HepG2 (cell line): ENCODE measurements around the gene SRC. TPM values are rescaled to one million over a fixed set of nuclear protein-coding genes. Genes with fewer than 3 reads are reported as not detected.

Experiments
- EHMT2 ChIP-seq: fragments of 200-600 bp; sonication (generic); IDR thresholded peaks from 2 replicates; pipeline ENCODE4 v1.7.0; 2017; ENCODE audit warnings: antibody characterized with exemption, low read depth, low read length, borderline replicate concordance
- GATAD2A ChIP-seq: IDR thresholded peaks from 2 replicates; pipeline ENCODE4 v1.6.1; 2016
- HDAC1 ChIP-seq: sonication (generic); formaldehyde crosslinking; IDR thresholded peaks from 2 replicates; pipeline ENCODE4 v1.5.1; 2020; ENCODE audit warnings: mild to moderate bottlenecking, missing genetic modification reagents
- HMGA1 ChIP-seq: sonication (generic); formaldehyde crosslinking; conservative IDR thresholded peaks from 2 replicates; pipeline ENCODE4 v1.4.0; 2020; ENCODE audit warnings: missing genetic modification reagents
- HNF4G ChIP-seq, 2 experiments: sonication (generic) in 1 of 2; formaldehyde crosslinking in 1 of 2; IDR thresholded peaks; 2 replicates each; pipeline versions ENCODE4 v1.4.0 to v1.6.1; 2011 to 2020; ENCODE audit warnings: borderline replicate concordance in 2 of 2, low read depth in 2 of 2, mild to moderate bottlenecking in 2 of 2, low read length in 1 of 2, missing genetic modification reagents in 1 of 2, moderate library complexity in 1 of 2
- MIER2 ChIP-seq: IDR thresholded peaks from 2 replicates; pipeline ENCODE4 v1.6.1; 2016; ENCODE audit warnings: missing biosample characterization, missing genetic modification reagents
- MYC ChIP-seq: sonication (generic); formaldehyde crosslinking; IDR thresholded peaks from 2 replicates; pipeline ENCODE4 v1.9.0; 2021; ENCODE audit warnings: missing genetic modification reagents, borderline replicate concordance
- SYNCRIP ChIP-seq: fragments of 200-400 bp; formaldehyde crosslinking; IDR thresholded peaks from 2 replicates; pipeline ENCODE4 v1.6.1; 2018; ENCODE audit warnings: mild to moderate bottlenecking, low read depth, low read length; ENCODE audit not compliant: insufficient read depth
- TEAD2 ChIP-seq: sonication (generic); formaldehyde crosslinking; IDR thresholded peaks from 2 replicates; pipeline ENCODE4 v1.9.0; 2021; ENCODE audit warnings: missing genetic modification reagents
- ZNF446 ChIP-seq: sonication (generic); formaldehyde crosslinking; IDR thresholded peaks from 2 replicates; pipeline ENCODE4 v1.5.0; 2020; ENCODE audit warnings: mild to moderate bottlenecking, missing genetic modification reagents
- ZNF563 ChIP-seq: sonication (generic); formaldehyde crosslinking; IDR thresholded peaks from 2 replicates; pipeline ENCODE4 v1.8.0; 2022; ENCODE audit warnings: mild to moderate bottlenecking, moderate library complexity, missing genetic modification reagents
- ZNF768 ChIP-seq: sonication (generic); formaldehyde crosslinking; IDR thresholded peaks from 2 replicates; pipeline ENCODE4 v1.4.0; 2020; ENCODE audit warnings: missing genetic modification reagents
- polyA plus RNA-seq, 8 experiments: library from polyadenylated mRNA; depleted of rRNA in 3 of 8; stranded (reverse) in 7 of 8; unstranded in 1 of 8; fragments of >200 nt; fragmentation: Illumina TruSeq in 4 of 8; extraction: Trizol in 4 of 8; gene quantifications; 2 replicates each; pipeline versions ENCODE4 v1.2.1 to v1.2.3, GENCODE V29; 2011 to 2016; ENCODE audit warnings: low read depth in 4 of 8, missing spikeins in 1 of 8, mixed read lengths in 1 of 8; ENCODE audit not compliant: insufficient read depth in 1 of 8
- total RNA-seq, 5 experiments: library from RNA; depleted of rRNA; stranded (reverse); fragments of >200 nt; fragmentation: Illumina TruSeq; extraction: Trizol; gene quantifications; 2 replicates each; pipeline ENCODE4 v1.2.3, GENCODE V29; 2016; ENCODE audit warnings: low read depth in 1 of 5
- TF ChIP-seq, protein P1 (sequence below): sonication (generic); formaldehyde crosslinking; IDR thresholded peaks from 2 replicates; pipeline ENCODE4 v1.8.0; 2023; ENCODE audit warnings: mild to moderate bottlenecking, missing genetic modification reagents
- TF ChIP-seq, protein P2 (sequence below): sonication (generic); formaldehyde crosslinking; IDR thresholded peaks from 2 replicates; pipeline ENCODE4 v1.5.0; 2020; ENCODE audit warnings: missing genetic modification reagents, mild to moderate bottlenecking, borderline replicate concordance
- TF ChIP-seq, protein P3 (sequence below): sonication (generic); formaldehyde crosslinking; IDR thresholded peaks from 2 replicates; pipeline ENCODE4 v1.5.0; 2020; ENCODE audit warnings: missing genetic modification reagents
- TF ChIP-seq, protein P4 (sequence below): fragments of 450-650 bp; IDR thresholded peaks from 2 replicates; pipeline ENCODE4 v1.6.1; 2017
- TF ChIP-seq, protein P5 (sequence below): sonication (generic); formaldehyde crosslinking; IDR thresholded peaks from 2 replicates; pipeline ENCODE4 v1.5.0; 2020; ENCODE audit warnings: mild to moderate bottlenecking, missing genetic modification reagents
- TF ChIP-seq, protein P6 (sequence below): sonication (generic); formaldehyde crosslinking; IDR thresholded peaks from 2 replicates; pipeline ENCODE4 v1.5.1; 2020; ENCODE audit warnings: mild to moderate bottlenecking, missing genetic modification reagents, moderate library complexity

SRC gene
- total and polyA plus RNA-seq, 2 of the 13 experiments (the other 11 are each of a cell fraction or from before 2014, with no cell fraction given) = 54.7 to 192 TPM

DNA sequence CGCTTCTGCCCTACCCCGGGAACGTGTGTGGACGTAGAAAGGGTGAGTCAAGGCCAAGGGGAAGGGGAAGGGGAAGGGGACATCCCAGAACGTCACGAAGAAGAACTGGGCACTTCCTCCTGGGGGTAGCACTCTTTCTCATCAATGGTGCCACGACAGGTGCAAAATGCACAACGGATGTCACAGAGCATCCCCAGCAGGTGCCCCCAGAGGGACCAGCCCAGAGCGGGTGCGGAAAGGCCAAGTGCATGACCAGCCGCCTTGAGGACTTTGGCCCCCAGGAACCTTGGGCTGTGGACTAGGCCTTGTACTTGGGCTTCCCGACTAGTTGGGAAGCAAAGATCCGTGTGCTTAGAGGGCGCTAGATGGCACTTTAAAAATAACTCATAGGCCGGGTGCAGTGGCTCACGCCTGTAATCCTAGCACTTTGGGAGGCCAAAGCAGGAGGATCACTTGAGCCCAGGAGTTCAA, 12.1 kb upstream of the SRC start (continued):
- peak; percentile 86 for TF ChIP-seq HNF4G (IDR thresholded peaks at IDR 0.05; ENCODE audit: borderline replicate concordance, low read depth, low read length)
- TF ChIP-seq HNF4G (CRISPR knock-in tag; IDR thresholded peaks at IDR 0.05; ENCODE audit: borderline replicate concordance, low read depth) = peak; percentile 84
- no peak for TF ChIP-seq ZNF446 (CRISPR knock-in tag)
- TF ChIP-seq, protein P1, sequence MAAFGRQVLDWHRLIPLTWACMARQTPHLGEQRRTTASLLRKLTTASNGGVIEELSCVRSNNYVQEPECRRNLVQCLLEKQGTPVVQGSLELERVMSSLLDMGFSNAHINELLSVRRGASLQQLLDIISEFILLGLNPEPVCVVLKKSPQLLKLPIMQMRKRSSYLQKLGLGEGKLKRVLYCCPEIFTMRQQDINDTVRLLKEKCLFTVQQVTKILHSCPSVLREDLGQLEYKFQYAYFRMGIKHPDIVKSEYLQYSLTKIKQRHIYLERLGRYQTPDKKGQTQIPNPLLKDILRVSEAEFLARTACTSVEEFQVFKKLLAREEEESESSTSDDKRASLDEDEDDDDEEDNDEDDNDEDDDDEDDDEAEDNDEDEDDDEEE = no peak
- TF ChIP-seq, protein P2, sequence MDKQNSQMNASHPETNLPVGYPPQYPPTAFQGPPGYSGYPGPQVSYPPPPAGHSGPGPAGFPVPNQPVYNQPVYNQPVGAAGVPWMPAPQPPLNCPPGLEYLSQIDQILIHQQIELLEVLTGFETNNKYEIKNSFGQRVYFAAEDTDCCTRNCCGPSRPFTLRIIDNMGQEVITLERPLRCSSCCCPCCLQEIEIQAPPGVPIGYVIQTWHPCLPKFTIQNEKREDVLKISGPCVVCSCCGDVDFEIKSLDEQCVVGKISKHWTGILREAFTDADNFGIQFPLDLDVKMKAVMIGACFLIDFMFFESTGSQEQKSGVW (CRISPR knock-in tag) = no peak
- no peak for TF ChIP-seq ZNF563
- no peak for TF ChIP-seq EHMT2
- TF ChIP-seq ZNF768 (CRISPR knock-in tag) = peak; percentile 95
- TF ChIP-seq MYC (CRISPR knock-in tag) = no peak
- TF ChIP-seq GATAD2A (CRISPR knock-in tag) = peak; percentile 66
- no peak for TF ChIP-seq TEAD2 (CRISPR knock-in tag)
- peak; percentile 77 for TF ChIP-seq HDAC1
- TF ChIP-seq, protein P3, sequence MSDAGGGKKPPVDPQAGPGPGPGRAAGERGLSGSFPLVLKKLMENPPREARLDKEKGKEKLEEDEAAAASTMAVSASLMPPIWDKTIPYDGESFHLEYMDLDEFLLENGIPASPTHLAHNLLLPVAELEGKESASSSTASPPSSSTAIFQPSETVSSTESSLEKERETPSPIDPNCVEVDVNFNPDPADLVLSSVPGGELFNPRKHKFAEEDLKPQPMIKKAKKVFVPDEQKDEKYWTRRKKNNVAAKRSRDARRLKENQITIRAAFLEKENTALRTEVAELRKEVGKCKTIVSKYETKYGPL = no peak
- TF ChIP-seq, protein P4, sequence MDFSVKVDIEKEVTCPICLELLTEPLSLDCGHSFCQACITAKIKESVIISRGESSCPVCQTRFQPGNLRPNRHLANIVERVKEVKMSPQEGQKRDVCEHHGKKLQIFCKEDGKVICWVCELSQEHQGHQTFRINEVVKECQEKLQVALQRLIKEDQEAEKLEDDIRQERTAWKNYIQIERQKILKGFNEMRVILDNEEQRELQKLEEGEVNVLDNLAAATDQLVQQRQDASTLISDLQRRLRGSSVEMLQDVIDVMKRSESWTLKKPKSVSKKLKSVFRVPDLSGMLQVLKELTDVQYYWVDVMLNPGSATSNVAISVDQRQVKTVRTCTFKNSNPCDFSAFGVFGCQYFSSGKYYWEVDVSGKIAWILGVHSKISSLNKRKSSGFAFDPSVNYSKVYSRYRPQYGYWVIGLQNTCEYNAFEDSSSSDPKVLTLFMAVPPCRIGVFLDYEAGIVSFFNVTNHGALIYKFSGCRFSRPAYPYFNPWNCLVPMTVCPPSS = no peak
- TF ChIP-seq MIER2 (CRISPR knock-in tag) = no peak
- TF ChIP-seq HMGA1 (CRISPR knock-in tag) = no peak
- TF ChIP-seq SYNCRIP = no peak
- TF ChIP-seq, protein P5, sequence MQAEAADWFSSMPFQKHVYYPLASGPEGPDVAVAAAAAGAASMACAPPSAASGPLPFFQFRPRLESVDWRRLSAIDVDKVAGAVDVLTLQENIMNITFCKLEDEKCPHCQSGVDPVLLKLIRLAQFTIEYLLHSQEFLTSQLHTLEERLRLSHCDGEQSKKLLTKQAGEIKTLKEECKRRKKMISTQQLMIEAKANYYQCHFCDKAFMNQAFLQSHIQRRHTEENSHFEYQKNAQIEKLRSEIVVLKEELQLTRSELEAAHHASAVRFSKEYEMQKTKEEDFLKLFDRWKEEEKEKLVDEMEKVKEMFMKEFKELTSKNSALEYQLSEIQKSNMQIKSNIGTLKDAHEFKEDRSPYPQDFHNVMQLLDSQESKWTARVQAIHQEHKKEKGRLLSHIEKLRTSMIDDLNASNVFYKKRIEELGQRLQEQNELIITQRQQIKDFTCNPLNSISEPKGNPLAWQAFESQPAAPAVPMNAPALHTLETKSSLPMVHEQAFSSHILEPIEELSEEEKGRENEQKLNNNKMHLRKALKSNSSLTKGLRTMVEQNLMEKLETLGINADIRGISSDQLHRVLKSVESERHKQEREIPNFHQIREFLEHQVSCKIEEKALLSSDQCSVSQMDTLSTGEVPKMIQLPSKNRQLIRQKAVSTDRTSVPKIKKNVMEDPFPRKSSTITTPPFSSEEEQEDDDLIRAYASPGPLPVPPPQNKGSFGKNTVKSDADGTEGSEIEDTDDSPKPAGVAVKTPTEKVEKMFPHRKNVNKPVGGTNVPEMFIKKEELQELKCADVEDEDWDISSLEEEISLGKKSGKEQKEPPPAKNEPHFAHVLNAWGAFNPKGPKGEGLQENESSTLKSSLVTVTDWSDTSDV (CRISPR knock-in tag) = no peak
- TF ChIP-seq, protein P6, sequence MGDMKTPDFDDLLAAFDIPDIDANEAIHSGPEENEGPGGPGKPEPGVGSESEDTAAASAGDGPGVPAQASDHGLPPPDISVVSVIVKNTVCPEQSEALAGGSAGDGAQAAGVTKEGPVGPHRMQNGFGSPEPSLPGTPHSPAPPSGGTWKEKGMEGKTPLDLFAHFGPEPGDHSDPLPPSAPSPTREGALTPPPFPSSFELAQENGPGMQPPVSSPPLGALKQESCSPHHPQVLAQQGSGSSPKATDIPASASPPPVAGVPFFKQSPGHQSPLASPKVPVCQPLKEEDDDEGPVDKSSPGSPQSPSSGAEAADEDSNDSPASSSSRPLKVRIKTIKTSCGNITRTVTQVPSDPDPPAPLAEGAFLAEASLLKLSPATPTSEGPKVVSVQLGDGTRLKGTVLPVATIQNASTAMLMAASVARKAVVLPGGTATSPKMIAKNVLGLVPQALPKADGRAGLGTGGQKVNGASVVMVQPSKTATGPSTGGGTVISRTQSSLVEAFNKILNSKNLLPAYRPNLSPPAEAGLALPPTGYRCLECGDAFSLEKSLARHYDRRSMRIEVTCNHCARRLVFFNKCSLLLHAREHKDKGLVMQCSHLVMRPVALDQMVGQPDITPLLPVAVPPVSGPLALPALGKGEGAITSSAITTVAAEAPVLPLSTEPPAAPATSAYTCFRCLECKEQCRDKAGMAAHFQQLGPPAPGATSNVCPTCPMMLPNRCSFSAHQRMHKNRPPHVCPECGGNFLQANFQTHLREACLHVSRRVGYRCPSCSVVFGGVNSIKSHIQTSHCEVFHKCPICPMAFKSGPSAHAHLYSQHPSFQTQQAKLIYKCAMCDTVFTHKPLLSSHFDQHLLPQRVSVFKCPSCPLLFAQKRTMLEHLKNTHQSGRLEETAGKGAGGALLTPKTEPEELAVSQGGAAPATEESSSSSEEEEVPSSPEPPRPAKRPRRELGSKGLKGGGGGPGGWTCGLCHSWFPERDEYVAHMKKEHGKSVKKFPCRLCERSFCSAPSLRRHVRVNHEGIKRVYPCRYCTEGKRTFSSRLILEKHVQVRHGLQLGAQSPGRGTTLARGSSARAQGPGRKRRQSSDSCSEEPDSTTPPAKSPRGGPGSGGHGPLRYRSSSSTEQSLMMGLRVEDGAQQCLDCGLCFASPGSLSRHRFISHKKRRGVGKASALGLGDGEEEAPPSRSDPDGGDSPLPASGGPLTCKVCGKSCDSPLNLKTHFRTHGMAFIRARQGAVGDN = peak; percentile 71
